NCI-H2196 (cell line): Measurements from ENCODE around the gene TMEM132D.
"Not testable (repeated sequence)": the region's sequence is repeated elsewhere in the genome, so short reads cannot be mapped to it uniquely, and the experiment has no call there.

ENCODE experiments used
- DNase-seq: peaks from one replicate; lab custom pipeline; 2025; ENCODE audit not compliant: unreplicated experiment; lab: John Stamatoyannopoulos, UW

Gene TMEM132D

DNA sequence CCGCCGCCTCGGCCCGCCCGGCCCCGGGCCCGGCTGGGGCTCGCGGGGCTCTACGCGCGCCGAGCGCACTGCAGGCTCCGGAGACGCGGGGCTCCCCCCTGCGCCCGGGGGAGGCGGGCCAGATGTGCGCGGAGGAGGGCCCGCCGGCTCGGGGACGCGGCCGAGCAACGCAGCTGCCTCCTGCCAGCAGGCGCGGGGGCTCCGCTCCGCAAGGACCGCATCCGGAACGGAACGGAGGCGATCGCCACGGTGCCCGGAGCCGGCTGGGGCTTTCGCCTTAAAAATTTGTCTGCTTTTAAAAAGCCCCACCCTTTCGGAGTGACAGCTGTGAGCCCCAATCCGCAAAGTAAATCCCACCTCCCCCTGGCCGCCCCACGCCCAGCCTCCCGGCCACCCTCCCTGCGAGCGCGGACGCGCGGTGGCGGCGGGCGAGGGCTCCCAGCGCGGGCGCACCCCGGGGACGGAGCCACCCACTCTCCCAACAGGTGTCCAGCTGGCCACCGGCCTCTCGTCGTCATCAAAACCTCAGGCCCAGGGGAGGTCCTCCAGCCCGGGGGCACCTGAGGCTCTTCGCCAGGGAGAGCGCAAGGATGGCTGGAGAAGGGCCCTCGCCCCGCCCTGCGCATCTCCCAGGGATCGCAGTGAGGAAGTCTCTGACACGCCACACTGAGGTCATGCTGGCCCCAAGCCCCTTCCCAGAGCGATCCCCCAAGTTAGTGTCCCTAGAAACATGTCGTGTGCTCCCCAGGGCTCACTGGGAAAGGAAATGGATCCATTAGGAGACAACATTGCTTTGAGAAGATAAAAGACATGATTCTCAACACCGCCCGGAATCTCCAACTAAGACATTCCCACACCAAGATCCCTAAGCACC is at the start of gene TMEM132D:
TSS of gene TMEM132D (minus strand) at position 70 of the 874 bp plus-strand sequence.
- peak; percentile 16 for DNase-seq

- DNase-seq = no peak
These were observed 45.8 kb upstream of the TMEM132D start for GRCh38 chr12:129949651-129950050.

DNA sequence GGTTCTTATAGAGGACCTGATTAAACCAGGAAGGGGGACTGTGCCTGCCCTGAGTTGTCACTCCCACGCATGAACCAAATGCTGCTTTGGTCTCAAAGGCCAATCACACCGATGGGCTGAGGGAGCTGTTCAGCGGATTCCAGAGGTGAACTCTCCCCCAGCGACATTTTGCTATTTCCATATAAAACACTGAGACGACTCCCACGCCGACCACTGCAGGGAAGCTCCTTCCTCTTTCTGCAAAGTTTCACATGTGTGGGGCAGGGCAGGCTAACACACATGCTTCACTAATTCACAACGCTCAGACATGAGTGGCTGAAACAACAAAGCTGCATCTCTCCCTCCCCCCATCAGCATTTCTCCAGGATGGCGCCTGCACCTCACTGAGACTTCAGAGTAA is 37.8 kb upstream of the TMEM132D start:
- no peak for DNase-seq

DNA sequence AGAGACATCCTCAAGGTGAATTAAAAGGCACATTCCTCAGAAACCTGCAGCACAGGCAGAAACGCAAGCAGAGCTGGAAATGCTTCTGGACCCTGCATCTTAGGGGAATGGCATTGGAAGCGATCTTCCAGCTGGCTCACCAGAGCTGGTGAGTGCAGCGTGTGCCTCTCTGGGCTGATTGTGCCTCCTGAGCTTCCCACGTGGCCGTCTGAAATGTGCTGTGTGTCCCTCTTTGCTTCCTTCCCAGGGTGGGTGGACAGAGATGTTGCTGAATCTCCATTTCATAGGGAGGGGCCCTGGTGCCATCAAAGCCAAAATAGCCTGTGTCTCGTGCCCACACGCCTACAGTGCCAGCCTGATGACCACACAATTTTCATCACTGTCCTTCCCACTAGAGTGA is 34.3 kb upstream of the TMEM132D start:
- DNase-seq = no peak

DNA sequence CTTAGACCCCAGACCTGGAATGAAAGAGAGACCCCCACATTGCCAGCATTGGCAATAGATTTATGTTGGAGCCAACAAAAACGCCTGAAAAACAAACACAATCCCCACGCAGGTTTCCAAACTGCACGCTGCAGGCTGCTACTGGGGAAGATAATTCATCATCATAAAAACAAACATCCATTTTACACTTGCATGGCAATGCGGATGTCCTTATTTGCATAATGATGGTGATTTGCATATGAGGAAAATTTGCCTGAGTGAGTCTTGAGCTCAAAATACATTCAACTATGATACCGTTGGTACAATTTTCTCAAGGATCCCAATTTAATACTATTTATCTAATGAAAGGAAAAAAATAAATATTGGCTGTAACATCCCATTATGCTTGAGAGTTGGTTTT is 33.6 kb upstream of the TMEM132D start:
- DNase-seq = no peak

- DNase-seq = no peak
These were observed 24.8 kb upstream of the TMEM132D start for GRCh38 chr12:129928643-129929042.

DNA sequence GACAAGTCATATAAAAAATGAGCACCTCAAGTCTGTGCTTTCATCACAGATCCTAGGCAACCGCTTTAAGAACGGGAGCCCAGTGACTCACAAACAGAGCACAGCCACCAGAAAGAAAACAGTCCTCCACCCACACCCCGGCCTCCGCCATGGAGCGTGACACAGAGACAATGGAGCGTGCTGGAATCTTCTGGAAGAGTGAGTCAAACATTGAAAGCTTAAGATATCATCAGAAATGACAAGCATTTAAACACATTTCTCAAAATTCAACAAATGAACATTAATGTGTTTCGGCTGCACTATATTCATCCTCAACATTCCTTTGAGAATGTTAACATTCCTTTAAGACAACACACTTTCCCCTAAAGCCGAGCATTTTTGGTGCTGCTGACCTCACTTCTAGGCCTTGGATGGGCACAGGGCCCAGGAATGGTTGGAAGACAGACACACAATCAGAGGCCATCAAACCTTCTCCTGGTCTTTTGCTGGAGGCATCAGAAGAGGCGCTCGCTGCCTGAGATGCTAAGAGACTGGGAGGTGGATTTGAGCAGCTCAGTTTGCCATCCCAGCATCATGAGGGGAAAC is 23.6 kb upstream of the TMEM132D start:
- no peak for DNase-seq

DNA sequence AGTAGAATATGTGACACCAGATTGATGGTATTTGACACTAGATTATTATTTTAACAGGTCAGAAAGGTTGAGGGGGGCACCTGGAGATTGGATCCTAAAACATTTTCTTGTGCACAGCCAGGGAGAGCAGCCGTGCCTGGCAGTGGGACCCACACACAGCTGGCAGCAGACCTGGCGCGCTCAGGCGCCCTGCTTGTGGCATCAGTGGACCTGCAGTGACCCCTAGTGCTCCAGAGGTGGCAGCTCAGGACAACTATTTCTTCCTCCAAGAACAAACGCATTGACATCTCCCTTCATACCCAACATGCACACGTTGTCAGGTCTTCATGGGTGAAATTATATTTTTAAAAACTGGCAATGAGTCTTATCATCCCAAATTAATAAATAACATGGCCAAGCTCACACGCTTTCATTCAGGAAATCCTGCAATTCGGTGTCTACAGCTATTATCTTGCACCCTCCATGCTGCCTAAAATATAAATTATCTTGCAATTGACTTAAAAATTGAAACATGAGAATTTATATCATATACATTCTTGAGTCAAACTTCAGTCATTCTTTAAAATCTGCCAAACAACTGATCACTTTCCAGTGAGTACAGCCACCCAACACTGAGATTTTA is 7.7 kb upstream of the TMEM132D start:
- DNase-seq = peak; percentile 63

GRCh38 chr12:129909051-129910020 is 5.5 kb upstream of the TMEM132D start:
- DNase-seq = no peak

- DNase-seq = peak; percentile 20
These were observed 506 bp downstream of the TMEM132D start for GRCh38 chr12:129903092-129903945.

GRCh38 chr12:129902371-129903091 is 1.3 kb downstream of the TMEM132D start:
- DNase-seq = no peak

GRCh38 chr12:129901254-129901653 is 2.6 kb downstream of the TMEM132D start:
- DNase-seq = no peak

DNA sequence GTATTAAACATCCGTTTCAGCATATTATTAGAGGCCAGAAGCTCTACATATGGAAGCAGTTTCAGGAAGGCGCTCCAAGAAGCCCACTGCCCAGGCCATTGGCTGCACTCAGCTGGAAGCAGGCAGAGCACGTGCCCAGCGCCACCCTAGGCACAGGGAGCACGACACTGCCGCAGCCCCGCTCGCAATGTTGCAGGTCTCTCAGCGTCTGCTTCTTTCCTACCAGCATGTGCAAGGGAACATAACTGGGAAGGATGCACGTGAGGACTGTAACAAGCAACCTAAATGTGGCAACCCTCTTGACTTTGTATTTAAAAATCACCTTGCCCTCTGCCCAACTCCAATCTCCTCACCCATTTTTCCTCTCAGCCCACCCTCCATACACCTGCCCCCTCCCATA is 3.5 kb downstream of the TMEM132D start:
- DNase-seq = no peak

GRCh38 chr12:129899045-129899444 is 4.8 kb downstream of the TMEM132D start:
- DNase-seq = not testable (repeated sequence)

GRCh38 chr12:129893691-129894090 is 10.1 kb downstream of the TMEM132D start:
- no peak for DNase-seq

GRCh38 chr12:129887101-129887500 is 16.7 kb downstream of the TMEM132D start:
- peak; percentile 89 for DNase-seq

DNA sequence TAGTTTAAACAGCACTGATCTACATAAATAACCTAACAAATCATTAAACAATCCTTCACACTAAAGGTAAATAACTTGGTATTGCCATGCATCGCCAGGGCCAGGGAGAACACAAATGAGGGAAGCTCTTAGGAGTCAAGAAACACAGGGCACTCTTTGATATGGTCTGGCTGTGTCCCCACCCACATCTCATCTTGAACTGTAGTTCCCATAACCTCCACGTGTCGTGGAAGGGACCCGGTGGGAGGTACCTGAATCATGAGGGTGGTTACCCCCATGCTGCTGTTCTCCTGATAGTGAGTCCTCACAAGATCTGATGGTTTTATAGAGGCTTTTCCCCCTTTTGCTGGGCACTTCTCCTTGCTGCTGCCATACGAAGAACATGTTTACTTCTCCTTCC is 17.3 kb downstream of the TMEM132D start:
- DNase-seq = no peak

DNA sequence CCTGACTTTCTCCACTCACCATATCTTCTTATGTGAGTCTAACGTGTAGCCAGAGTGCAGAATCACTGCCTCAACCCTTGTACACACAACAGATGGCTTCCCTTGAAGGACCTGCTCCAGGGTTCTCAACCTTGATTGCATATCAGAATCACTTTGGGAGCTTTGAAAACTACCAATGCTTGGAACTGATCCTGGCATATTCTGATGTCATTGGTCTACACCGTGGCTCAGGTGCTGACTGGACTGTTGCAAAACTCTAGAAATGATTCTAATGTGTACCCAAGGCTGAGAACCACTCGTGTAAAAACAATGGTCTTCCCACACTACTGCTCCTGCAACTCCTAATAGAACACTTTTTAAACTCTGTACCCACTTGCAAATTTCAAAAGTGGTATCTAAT is 18.5 kb downstream of the TMEM132D start:
- DNase-seq = no peak

DNA sequence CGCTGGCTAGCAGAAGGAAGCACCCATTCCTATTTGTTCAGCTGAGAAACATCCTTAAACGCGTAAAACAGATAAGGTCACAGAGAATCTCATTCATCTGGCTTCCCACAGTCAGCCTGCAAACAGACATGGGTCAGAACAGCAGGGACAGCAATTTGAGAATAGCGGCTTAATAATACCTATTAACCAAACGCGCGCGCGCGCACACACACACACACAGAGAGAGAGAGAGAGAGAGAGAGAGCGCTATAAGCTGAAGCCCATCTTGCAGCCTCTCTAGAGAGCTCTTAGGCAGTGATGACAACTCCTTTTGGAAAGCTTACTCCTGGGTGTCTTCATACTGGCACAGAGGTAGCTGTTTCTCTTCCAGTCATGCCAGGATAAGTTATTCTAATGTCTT is 26.4 kb downstream of the TMEM132D start:
- no peak for DNase-seq
